Activated naive CD4-positive, alpha-beta T cell treated with anti-CD3 and anti-CD28 coated beads, Interleukin-2, amount 50 U/mL, for 24 hours (primary cell): ENCODE data around the gene COG4.
"Not testable (repeated sequence)": the region's sequence is repeated elsewhere in the genome, so short reads cannot be mapped to it uniquely, and the experiment has no call there.

Source experiments
- H3K27ac Mint-ChIP-seq: one replicate; pipeline ENCODE4 v1.8.0; 2021; ENCODE audit warnings: mild to moderate bottlenecking, mixed read lengths
- H3K27me3 Mint-ChIP-seq: one replicate; pipeline ENCODE4 v1.8.0; 2021; ENCODE audit warnings: mixed read lengths
- H3K36me3 Mint-ChIP-seq: one replicate; pipeline ENCODE4 v1.8.0; 2021; ENCODE audit warnings: mixed read lengths
- H3K4me1 Mint-ChIP-seq: one replicate; pipeline ENCODE4 v1.8.0; 2021; ENCODE audit warnings: mixed read lengths
- H3K4me3 Mint-ChIP-seq: one replicate; pipeline ENCODE4 v1.8.0; 2021; ENCODE audit warnings: mild to moderate bottlenecking, mixed read lengths
- H3K9me3 Mint-ChIP-seq: one replicate; pipeline ENCODE4 v1.8.0; 2021; ENCODE audit warnings: mixed read lengths

The COG4 gene

GRCh38 chr16:70457446-70458166 lies 65.7 kb downstream of the COG4 start:
- H3K27me3 Mint-ChIP-seq = no peaks in the 10 kb centered on the region
- H3K9me3 Mint-ChIP-seq = no peaks in the 10 kb centered on the region
- H3K36me3 Mint-ChIP-seq = no peaks in the 10 kb centered on the region
- peak overlapping the region; percentile 11 for H3K4me3 Mint-ChIP-seq
- H3K4me1 Mint-ChIP-seq = peaks cover 20% of the 10 kb centered on the region
- H3K27ac Mint-ChIP-seq = no peak overlapping the region

DNA sequence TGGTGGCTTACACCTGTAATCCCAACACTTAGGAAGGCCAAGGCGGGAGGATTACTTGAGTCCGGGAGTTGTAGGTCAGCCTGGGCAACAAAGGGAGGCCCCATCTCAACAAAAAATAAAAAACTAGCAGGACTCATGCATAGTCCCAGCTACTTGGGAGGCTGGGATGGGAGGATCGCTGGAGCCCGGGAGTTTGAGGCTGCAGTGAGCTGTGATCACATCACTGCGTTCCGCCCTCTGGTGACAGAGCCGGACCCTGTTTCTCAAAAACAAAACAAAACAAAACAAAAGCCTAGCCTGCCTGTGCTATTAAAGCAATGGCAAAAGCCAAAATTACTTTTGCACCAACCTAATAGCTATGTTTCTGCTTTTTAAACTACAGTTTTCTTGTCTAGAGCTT lies 67.4 kb downstream of the COG4 start:
- Mint-ChIP-seq H3K27ac (no peak overlapping the region), H3K36me3 (no peaks in the 10 kb centered on the region), H3K9me3 (no peaks in the 10 kb centered on the region), H3K4me1 (peaks cover 20% of the 10 kb centered on the region), H3K27me3 (no peaks in the 10 kb centered on the region), H3K4me3 (peak overlapping the region; percentile 94)

GRCh38 chr16:70454222-70455034 lies 68.9 kb downstream of the COG4 start, which contains the start of gene FCSK:
FCSK (plus strand) TSS chr16:70454595; CDS start chr16:70463191, 8,596 bp downstream.
- peaks cover 25% of the 10 kb centered on the region for H3K4me1 Mint-ChIP-seq
- no peaks in the 10 kb centered on the region for H3K9me3 Mint-ChIP-seq
- H3K4me3 Mint-ChIP-seq = peak within 1 kb of the TSS; percentile 94
- no peaks in the 10 kb centered on the region for H3K36me3 Mint-ChIP-seq
- no peaks in the 10 kb centered on the region for H3K27me3 Mint-ChIP-seq
- peak within 1 kb of the TSS; percentile 90 for H3K27ac Mint-ChIP-seq

GRCh38 chr16:70453892-70454221 lies 69.5 kb downstream of the COG4 start:
- Mint-ChIP-seq H3K27ac (peak overlapping the region; percentile 90), H3K9me3 (no peaks in the 10 kb centered on the region), H3K27me3 (no peaks in the 10 kb centered on the region), H3K36me3 (no peaks in the 10 kb centered on the region), H3K4me1 (peaks cover 25% of the 10 kb centered on the region), H3K4me3 (peak overlapping the region; percentile 94)

DNA sequence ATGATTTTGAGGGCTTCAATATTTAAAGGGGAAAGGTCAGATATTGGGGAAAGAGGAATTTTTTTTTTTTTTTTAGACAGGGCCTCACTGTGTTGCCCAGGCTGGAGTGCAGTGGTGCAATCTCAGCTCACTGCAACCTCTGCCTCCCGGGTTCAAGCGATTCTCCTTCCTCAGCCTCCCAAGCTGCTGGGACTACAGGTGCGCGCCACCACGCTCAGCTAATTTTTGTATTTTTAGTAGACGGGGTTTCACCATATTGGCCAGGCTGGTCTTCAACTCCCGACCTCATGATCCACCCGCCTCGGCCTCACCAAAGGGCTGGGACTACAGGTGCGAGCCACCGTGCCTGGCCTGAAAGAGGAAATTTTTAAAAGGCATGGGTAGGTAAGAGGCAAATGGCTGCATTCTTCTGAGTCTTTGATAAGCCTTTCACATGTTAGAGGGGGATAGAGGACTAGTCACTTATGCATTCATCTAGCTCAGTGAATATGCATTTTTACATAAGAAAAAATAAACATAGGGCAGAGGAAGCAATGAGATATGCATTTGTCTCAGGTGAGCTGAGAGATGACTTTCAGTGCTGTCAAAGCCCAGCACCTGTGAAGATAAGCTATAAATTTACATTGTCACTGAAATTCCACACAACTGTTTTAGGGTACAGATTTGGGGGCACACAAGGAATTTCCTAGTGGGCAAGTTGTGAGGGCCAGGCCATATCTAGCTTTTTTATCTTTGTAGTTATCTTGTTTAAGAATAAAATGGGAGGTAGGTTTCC lies 70.0 kb downstream of the COG4 start:
- Mint-ChIP-seq H3K4me1 (peaks cover 25% of the 10 kb centered on the region), H3K27me3 (no peaks in the 10 kb centered on the region), H3K9me3 (no peaks in the 10 kb centered on the region), H3K36me3 (no peaks in the 10 kb centered on the region), H3K27ac (peak overlapping the region; percentile 72), H3K4me3 (peak overlapping the region; percentile 94)

- not testable (repeated sequence) for H3K9me3 Mint-ChIP-seq, H3K27me3 Mint-ChIP-seq
Measured at GRCh38 chr16:70451004-70451340, 72.4 kb downstream of the COG4 start.

GRCh38 chr16:70450142-70451003 lies 73.0 kb downstream of the COG4 start:
- H3K27ac Mint-ChIP-seq, H3K36me3 Mint-ChIP-seq, H3K4me3 Mint-ChIP-seq, H3K9me3 Mint-ChIP-seq, H3K27me3 Mint-ChIP-seq: not testable (repeated sequence)
- peaks cover 16% of the 10 kb centered on the region for H3K4me1 Mint-ChIP-seq

More at GRCh38 chr16:70451004-70451340, 72.4 kb downstream of the COG4 start:
- peaks cover 17% of the 10 kb centered on the region for H3K4me1 Mint-ChIP-seq
- H3K36me3 Mint-ChIP-seq, H3K27ac Mint-ChIP-seq, H3K4me3 Mint-ChIP-seq: not testable (repeated sequence)

DNA sequence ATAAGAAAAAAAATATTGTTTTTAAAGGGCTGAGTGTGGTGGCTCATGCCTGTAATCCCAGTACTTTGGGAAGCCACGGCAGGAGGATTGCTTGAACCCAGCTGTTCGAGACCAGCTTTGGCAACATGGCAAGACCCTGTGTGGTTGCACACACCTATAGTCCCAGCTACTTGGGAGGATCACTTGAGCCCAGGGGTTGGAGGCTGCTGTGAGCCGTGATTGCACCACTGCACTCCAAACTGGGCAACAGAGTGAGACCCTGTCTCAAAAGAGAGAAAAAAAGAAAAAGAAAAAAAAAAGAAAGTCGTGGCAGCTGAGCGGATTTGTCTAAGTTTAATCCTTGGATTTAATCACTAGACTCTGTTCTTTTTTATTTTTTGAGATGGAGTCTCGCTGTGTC lies 75.3 kb downstream of the COG4 start:
- no peak overlapping the region for H3K27ac Mint-ChIP-seq
- H3K27me3 Mint-ChIP-seq = no peaks in the 10 kb centered on the region
- no peaks in the 10 kb centered on the region for H3K9me3 Mint-ChIP-seq
- no peak overlapping the region for H3K4me3 Mint-ChIP-seq
- peaks cover 5% of the 10 kb centered on the region for H3K4me1 Mint-ChIP-seq
- H3K36me3 Mint-ChIP-seq = no peaks in the 10 kb centered on the region

GRCh38 chr16:70444249-70445063 lies 78.9 kb downstream of the COG4 start:
- Mint-ChIP-seq H3K4me1 (peaks cover under 1% of the 10 kb centered on the region), H3K27ac (no peak overlapping the region), H3K4me3 (no peak overlapping the region), H3K9me3 (no peaks in the 10 kb centered on the region), H3K27me3 (no peaks in the 10 kb centered on the region), H3K36me3 (no peaks in the 10 kb centered on the region)

- Mint-ChIP-seq H3K4me3 (no peak overlapping the region), H3K4me1 (peaks cover 16% of the 10 kb centered on the region), H3K36me3 (no peaks in the 10 kb centered on the region), H3K27ac (no peak overlapping the region), H3K9me3 (no peaks in the 10 kb centered on the region), H3K27me3 (no peaks in the 10 kb centered on the region)
Measured at GRCh38 chr16:70442344-70442743, 81.0 kb downstream of the COG4 start.

DNA sequence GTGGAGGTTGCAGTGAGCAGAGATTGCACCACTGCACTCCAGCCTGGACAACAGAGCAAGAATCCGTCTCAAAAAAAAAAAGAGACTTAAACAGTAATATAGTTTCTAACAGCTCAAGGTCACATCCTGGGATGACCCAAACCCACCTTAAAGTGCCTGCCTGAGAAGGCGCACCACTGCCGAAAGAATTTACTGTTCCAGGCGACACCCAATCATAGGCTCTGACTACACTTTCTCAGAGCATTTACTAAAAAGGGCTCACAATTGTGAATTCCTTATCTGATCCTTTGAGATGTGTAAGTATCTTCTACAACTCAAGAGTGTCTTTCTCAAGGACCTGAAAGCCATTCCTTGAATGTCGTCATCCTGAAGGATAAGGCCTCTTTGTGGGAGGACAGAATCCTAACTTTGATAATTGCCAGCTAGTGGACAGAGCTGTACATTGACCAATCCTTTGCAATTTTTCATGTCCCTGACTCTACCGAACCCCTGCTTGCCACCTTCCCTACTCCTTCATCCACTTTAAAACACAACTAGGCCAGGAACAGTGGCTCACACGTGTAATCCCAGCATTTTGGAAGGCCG lies 81.9 kb downstream of the COG4 start:
- peak overlapping the region; percentile 39 for H3K4me3 Mint-ChIP-seq
- no peaks in the 10 kb centered on the region for H3K27me3 Mint-ChIP-seq
- H3K36me3 Mint-ChIP-seq = no peaks in the 10 kb centered on the region
- peaks cover 24% of the 10 kb centered on the region for H3K4me1 Mint-ChIP-seq
- peak overlapping the region; percentile 8 for H3K27ac Mint-ChIP-seq
- no peaks in the 10 kb centered on the region for H3K9me3 Mint-ChIP-seq

DNA sequence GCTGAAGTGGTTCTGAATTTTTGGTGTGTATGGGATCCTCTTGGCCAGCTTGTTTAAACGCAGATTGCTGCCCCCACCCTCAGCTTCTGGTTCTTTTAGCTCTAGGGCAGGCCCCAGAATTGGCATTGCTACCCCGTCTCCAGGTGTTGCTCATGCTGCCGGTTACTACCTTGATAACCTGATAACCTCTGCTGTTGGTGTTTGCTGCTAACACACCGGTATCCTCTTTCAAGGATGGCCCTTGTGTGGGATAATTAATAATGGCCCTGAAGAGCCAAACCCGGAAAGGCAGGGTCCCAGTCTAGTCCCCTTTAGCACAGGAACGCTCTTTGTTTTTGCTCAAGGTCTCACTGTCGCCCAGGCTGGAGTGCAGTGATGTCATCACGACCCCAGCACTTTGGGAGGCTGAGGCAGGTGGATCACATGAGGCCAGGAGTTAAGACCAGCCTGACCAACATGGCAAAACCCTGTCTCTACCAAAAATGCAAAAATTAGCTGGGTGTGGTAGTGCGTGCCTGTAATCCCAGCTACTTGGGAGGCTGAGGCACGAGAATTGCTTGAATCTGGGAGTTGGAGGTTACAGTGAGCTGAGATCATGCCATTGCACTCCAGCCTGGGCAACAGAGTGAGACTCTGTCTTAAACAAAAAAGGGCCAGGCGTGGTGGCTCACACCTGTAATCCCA lies 83.2 kb downstream of the COG4 start:
- Mint-ChIP-seq H3K27ac (no peak overlapping the region), H3K36me3 (no peaks in the 10 kb centered on the region), H3K27me3 (no peaks in the 10 kb centered on the region), H3K4me3 (peak overlapping the region; percentile 81), H3K9me3 (no peaks in the 10 kb centered on the region), H3K4me1 (peaks cover 33% of the 10 kb centered on the region)

DNA sequence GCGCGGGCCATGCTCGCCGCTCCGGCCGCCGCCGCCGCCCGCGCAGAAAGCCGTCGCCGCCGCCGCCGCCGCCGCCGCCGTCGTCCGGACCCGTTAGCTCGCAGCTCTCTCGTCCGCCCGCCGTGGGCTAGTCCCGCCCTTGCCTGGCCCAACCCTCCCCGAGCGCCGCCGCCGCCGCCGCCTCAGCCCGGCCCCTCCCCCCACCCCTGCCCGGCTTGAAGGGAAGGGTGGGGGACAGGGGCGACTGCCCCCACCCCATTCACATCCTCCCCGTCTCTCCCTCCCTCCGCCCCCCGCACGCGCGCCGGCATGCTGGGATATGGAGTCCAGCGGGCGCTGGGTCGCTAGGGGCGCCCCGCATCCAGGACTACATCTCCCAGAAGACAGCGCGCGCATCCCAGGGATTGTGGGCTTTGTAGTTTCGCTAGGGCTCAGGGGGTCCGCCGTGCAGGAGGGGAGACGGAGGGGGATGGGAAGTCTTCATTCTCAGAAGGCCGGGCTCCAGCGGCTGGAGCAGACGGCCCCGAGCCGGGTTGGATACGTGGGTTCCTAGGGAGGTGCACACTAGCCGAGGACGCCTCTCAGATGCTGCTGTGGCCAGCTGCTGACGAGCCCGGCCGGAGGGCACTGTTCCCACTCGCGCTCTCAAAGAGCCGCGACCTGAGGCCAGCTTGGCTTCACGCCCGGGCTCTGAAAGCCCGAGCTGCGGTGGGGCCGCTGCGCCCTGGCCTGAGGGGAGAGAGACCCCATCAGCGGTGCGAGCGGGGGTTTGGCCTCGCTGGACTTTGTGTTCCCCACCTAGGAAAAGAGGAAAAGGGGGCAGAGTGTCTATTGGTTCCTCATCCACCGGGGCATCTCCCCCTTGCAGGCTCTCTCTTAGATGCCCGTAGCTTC lies 84.1 kb downstream of the COG4 start, which contains the start of gene ST3GAL2:
TSS of gene ST3GAL2 (minus strand) at position 132 of the 894 bp plus-strand sequence. CDS start 40,570 bp downstream, outside the sequence.
- H3K4me1 Mint-ChIP-seq = peaks cover 38% of the 10 kb centered on the region
- no peaks in the 10 kb centered on the region for H3K27me3 Mint-ChIP-seq
- H3K9me3 Mint-ChIP-seq = no peaks in the 10 kb centered on the region
- peak within 1 kb of the TSS; percentile 89 for H3K4me3 Mint-ChIP-seq
- no peaks in the 10 kb centered on the region for H3K36me3 Mint-ChIP-seq
- peak within 1 kb of the TSS; percentile 84 for H3K27ac Mint-ChIP-seq
